ENCODE measurements around the gene MYO3A. TPM values are rescaled to one million over a fixed set of nuclear protein-coding genes. Genes with fewer than 3 reads are reported as not detected.
"Not testable (repeated sequence)": the region's sequence is repeated elsewhere in the genome, so short reads cannot be mapped to it uniquely, and the experiment has no call there.

The MYO3A gene
- total and polyA plus RNA-seq, 3 experiments from 2014 or later, result not detected

DNA sequence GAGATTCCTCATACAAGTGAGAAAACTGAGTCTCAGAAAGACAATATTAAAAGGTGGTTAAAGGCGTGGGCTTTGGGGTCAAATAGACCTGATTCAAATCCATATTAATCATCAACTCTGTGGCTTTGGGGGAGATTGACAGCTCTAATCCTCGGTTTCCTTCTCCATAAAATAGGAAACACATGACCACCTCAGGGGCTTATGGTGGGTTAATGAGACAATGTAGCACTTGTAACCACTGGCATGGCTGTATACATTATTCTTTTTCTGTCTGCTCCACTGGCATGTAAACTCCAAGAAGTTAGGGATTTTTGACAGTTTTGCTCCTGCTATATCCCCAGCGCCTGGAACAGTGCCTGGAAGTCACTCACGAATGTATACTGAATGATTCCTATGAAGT, 161.8 kb downstream of the MYO3A start:
- H3K4me3 Mint-ChIP-seq, result no peak overlapping the region
- no peak for DNase-seq
- H3K9me3 ChIP-seq (ENCODE audit: low read length), result no peaks in the 10 kb centered on the region
- no peaks in the 10 kb centered on the region for H3K27me3 ChIP-seq (ENCODE audit: insufficient read depth, low read length, poor library complexity, severe bottlenecking)
- H3K9me3 Mint-ChIP-seq, result peaks cover 0 to 5% (median 2%) of the 10 kb centered on the region in 5 donors
- no peaks in the 10 kb centered on the region for H3K4me1 Mint-ChIP-seq
- no peaks in the 10 kb centered on the region for H3K27me3 Mint-ChIP-seq
- no peaks in the 10 kb centered on the region for H3K4me1 ChIP-seq (ENCODE audit: insufficient read depth, low read length)
- POLR2A ChIA-PET, result no interaction called here
- H3K27ac ChIP-seq (ENCODE audit: low read depth, low read length), result no peak overlapping the region
- CTCF ChIA-PET, result no interaction called here
- H3K36me3 ChIP-seq (ENCODE audit: insufficient read depth, low read length), result no peaks in the 10 kb centered on the region
- no peaks in the 10 kb centered on the region for H3K36me3 Mint-ChIP-seq
- no peak overlapping the region for H3K27ac Mint-ChIP-seq
- no peak overlapping the region for H3K4me3 ChIP-seq (ENCODE audit: low read length)

DNA sequence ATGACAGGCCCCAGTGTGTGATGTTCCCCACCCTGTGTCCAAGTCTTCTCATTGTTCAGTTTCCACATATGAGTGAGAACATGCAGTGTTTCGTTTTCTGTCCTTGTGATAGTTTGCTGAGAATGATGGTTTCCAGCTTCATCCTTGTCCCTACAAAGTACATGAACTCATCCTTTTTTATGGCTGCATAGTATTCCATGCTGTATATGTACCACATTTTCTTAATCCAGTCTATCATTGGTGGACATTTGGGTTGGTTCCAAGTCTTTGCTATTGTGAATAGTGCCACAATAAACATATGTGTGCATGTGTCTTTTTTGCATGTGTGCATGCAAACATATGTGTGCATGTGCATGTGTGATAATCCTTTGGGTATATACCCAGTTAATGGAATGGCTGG, 163.5 kb downstream of the MYO3A start:
- H3K27me3 ChIP-seq (ENCODE audit: insufficient read depth, low read length, poor library complexity, severe bottlenecking); H3K36me3 Mint-ChIP-seq; H3K4me1 ChIP-seq (ENCODE audit: insufficient read depth, low read length); DNase-seq; H3K4me3 ChIP-seq (ENCODE audit: low read length); H3K27me3 Mint-ChIP-seq; H3K4me1 Mint-ChIP-seq; H3K4me3 Mint-ChIP-seq; POLR2A ChIA-PET; H3K27ac Mint-ChIP-seq; CTCF ChIA-PET; H3K36me3 ChIP-seq (ENCODE audit: insufficient read depth, low read length); H3K9me3 ChIP-seq (ENCODE audit: low read length); H3K27ac ChIP-seq (ENCODE audit: low read depth, low read length): not testable (repeated sequence)
- H3K9me3 Mint-ChIP-seq, result peaks cover 0 to 11% (median 4%) of the 10 kb centered on the region in 5 donors

DNA sequence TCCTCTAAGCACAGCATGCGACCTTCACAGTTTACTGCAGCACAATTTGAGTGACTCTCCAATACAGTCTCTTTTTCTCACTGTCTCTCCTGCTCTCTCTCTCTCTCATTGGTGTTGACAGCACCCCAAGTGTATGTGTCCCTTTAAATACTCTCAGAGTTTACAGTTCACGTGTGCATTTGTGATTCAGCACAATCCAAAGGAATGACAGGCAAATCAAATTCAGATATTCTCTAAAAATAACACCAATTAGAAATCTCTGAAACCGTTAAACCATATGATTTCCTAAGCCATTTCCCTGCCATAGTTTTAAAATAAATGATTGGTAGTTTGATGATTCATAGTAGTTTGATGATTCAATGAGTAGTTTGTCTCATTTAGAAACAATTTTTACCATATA, 178.5 kb downstream of the MYO3A start:
- Mint-ChIP-seq H3K27ac (no peak overlapping the region), H3K9me3 (no peaks in the 10 kb centered on the region), H3K4me1 (no peaks in the 10 kb centered on the region), H3K4me3 (no peak overlapping the region), H3K36me3 (no peaks in the 10 kb centered on the region), H3K27me3 (peaks cover 3 to 17% of the 10 kb centered on the region in 2 donors)
- Histone ChIP-seq H3K4me3 (ENCODE audit: low read length) (no peak overlapping the region), H3K36me3 (ENCODE audit: insufficient read depth, low read length) (no peaks in the 10 kb centered on the region), H3K9me3 (ENCODE audit: low read length) (no peaks in the 10 kb centered on the region), H3K27ac (ENCODE audit: low read depth, low read length) (no peak overlapping the region), H3K4me1 (ENCODE audit: insufficient read depth, low read length) (no peaks in the 10 kb centered on the region), H3K27me3 (ENCODE audit: insufficient read depth, low read length, poor library complexity, severe bottlenecking) (no peaks in the 10 kb centered on the region)
- no peak for DNase-seq
- POLR2A ChIA-PET, result no interaction called here
- CTCF ChIA-PET, result no interaction called here

DNA sequence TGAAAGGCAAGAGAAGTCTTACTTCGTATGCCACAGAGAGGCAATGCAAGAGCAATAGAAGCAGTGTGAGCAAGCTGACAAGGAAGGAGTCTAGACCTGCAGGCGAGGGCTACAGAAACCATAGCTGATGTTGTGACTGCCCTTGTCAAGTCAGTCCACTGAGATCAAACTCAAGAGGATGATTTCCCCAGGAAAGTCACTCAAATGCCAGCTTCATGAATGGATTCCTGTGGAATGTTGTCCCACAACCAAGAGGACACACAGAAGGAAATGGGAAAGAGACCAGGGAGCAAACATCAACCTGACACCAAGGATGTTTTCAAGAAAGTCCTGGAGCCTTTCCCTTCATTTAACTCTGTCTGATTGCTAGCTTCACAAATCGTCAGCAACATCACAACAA, 204.6 kb downstream of the MYO3A start:
- H3K27me3 Mint-ChIP-seq, result peaks cover 5 to 8% of the 10 kb centered on the region in 2 donors
- no peak for DNase-seq
- H3K4me3 ChIP-seq (ENCODE audit: low read length), result no peak overlapping the region
- peaks cover 0 to 1% (median 0%) of the 10 kb centered on the region in 3 donors for H3K36me3 Mint-ChIP-seq
- POLR2A ChIA-PET, result no interaction called here
- H3K27ac Mint-ChIP-seq, result no peak overlapping the region
- no peaks in the 10 kb centered on the region for H3K36me3 ChIP-seq (ENCODE audit: insufficient read depth, low read length)
- H3K9me3 Mint-ChIP-seq, result peaks cover 2 to 14% (median 5%) of the 10 kb centered on the region in 5 donors
- no peak overlapping the region for H3K27ac ChIP-seq (ENCODE audit: low read depth, low read length)
- no peak overlapping the region for H3K4me3 Mint-ChIP-seq
- no peaks in the 10 kb centered on the region for H3K9me3 ChIP-seq (ENCODE audit: low read length)
- CTCF ChIA-PET, result no interaction called here
- no peaks in the 10 kb centered on the region for H3K4me1 ChIP-seq (ENCODE audit: insufficient read depth, low read length)
- H3K4me1 Mint-ChIP-seq, result no peaks in the 10 kb centered on the region
- no peaks in the 10 kb centered on the region for H3K27me3 ChIP-seq (ENCODE audit: insufficient read depth, low read length, poor library complexity, severe bottlenecking)

DNA sequence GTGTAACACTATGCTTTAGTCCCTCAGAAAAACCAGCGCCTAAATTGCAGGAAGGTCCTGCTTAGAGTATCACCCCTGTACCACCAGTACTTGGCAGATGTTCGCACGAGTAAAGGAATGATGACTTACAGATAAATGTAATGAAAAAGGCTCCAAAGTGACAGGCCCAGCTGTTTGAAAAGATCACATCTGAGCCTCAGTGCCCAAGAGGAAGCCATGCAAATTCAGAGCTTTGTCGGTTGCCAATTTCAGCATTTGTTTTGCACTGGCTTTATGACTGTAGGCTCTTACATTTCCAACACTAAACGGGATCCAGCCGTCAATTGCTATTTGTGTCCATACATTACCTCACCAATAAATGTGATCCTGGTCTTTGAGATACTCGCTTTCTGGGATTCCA, 222.0 kb downstream of the MYO3A start:
- Mint-ChIP-seq H3K36me3 (peaks cover 0 to 2% (median 0%) of the 10 kb centered on the region in 3 donors), H3K4me1 (no peaks in the 10 kb centered on the region), H3K27ac (no peak overlapping the region), H3K9me3 (no peaks in the 10 kb centered on the region), H3K4me3 (no peak overlapping the region), H3K27me3 (peaks cover 3 to 8% of the 10 kb centered on the region in 2 donors)
- POLR2A ChIA-PET, result no interaction called here
- DNase-seq, result no peak
- CTCF ChIA-PET, result no interaction called here
- no peaks in the 10 kb centered on the region for H3K4me1 ChIP-seq (ENCODE audit: insufficient read depth, low read length)
- H3K36me3 ChIP-seq (ENCODE audit: insufficient read depth, low read length), result no peaks in the 10 kb centered on the region
- H3K27ac ChIP-seq (ENCODE audit: low read depth, low read length), result no peak overlapping the region
- H3K4me3 ChIP-seq (ENCODE audit: low read length), result no peak overlapping the region
- H3K27me3 ChIP-seq (ENCODE audit: insufficient read depth, low read length, poor library complexity, severe bottlenecking), result no peaks in the 10 kb centered on the region
- H3K9me3 ChIP-seq (ENCODE audit: low read length), result no peaks in the 10 kb centered on the region

DNA sequence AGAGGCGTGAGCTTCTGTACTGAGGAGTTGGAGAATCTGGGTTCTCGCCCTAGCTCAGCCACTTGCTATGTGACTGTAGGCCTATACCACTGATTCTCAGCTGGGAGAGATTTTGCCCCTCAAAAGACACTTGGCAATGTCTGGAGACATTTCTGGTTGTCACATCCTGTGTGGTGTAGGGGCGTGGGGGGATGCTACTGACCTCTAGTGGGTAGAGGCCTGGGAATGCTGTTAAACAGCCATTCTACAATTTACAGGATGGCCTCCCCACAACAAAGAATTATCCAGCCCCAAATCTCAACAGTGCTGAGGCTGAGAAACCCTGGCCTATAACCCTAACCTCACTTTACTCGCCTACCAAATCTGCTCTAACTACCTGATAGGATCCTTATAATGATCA, 223.7 kb downstream of the MYO3A start:
- ChIA-PET CTCF (no interaction called here), POLR2A (no interaction called here)
- H3K27me3 ChIP-seq (ENCODE audit: insufficient read depth, low read length, poor library complexity, severe bottlenecking), result no peaks in the 10 kb centered on the region
- Mint-ChIP-seq H3K36me3 (no peaks in the 10 kb centered on the region), H3K27me3 (peaks cover 3 to 6% of the 10 kb centered on the region in 2 donors), H3K27ac (no peak overlapping the region), H3K9me3 (no peaks in the 10 kb centered on the region), H3K4me1 (no peaks in the 10 kb centered on the region), H3K4me3 (no peak overlapping the region)
- no peaks in the 10 kb centered on the region for H3K36me3 ChIP-seq (ENCODE audit: insufficient read depth, low read length)
- H3K9me3 ChIP-seq (ENCODE audit: low read length), result no peaks in the 10 kb centered on the region
- H3K4me1 ChIP-seq (ENCODE audit: insufficient read depth, low read length), result no peaks in the 10 kb centered on the region
- H3K4me3 ChIP-seq (ENCODE audit: low read length), result no peak overlapping the region
- no peak overlapping the region for H3K27ac ChIP-seq (ENCODE audit: low read depth, low read length)
- DNase-seq, result no peak

DNA sequence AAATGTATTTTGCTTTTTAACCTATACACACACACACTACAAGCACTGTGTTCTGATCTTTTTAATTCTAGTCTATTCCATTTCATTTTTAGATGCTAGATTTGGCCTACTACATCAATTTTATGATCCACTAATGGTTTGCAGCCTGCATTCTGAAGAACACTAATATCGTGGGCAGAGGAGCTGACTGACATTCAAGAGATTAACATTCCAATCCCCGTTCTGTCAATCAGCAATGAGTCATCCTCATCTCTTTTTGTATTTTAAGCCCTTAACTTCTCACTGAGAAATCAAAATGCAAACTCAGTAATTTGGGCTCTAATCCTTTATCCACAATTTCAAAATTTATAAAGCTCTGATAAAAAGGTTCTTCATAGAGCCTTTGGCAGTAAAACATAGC, 235.4 kb downstream of the MYO3A start:
- Mint-ChIP-seq H3K4me3 (no peak overlapping the region), H3K9me3 (no peaks in the 10 kb centered on the region), H3K27ac (no peak overlapping the region), H3K36me3 (no peaks in the 10 kb centered on the region), H3K27me3 (peaks cover 5 to 18% of the 10 kb centered on the region in 2 donors), H3K4me1 (no peaks in the 10 kb centered on the region)
- ChIA-PET CTCF (no interaction called here), POLR2A (no interaction called here)
- Histone ChIP-seq H3K27me3 (ENCODE audit: insufficient read depth, low read length, poor library complexity, severe bottlenecking) (no peaks in the 10 kb centered on the region), H3K4me1 (ENCODE audit: insufficient read depth, low read length) (no peaks in the 10 kb centered on the region), H3K9me3 (ENCODE audit: low read length) (no peaks in the 10 kb centered on the region), H3K4me3 (ENCODE audit: low read length) (no peak overlapping the region), H3K36me3 (ENCODE audit: insufficient read depth, low read length) (no peaks in the 10 kb centered on the region), H3K27ac (ENCODE audit: low read depth, low read length) (no peak overlapping the region)
- no peak for DNase-seq

DNA sequence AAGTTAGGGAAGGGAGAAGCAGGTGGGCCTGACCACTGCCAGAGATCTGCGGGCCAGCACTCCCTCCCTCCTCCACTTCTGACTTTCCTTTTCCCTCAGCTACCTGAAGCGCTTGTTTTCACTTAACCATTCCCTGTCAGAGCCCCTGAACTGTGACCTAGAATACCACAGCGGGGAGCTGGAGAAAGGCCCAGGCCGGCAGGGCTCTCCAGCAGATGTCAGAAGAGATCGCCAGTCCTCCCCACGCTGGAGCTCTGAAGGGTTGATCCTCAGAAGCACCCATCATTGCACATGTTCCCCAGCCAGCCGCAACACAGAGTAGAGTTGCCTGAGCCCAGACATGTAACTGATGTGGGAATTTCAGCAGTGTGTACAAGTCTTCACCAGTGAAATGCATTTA, 238.1 kb downstream of the MYO3A start:
- no peaks in the 10 kb centered on the region for H3K4me1 Mint-ChIP-seq
- no peaks in the 10 kb centered on the region for H3K9me3 Mint-ChIP-seq
- no peaks in the 10 kb centered on the region for H3K4me1 ChIP-seq (ENCODE audit: insufficient read depth, low read length)
- H3K4me3 ChIP-seq (ENCODE audit: low read length), result no peak overlapping the region
- H3K9me3 ChIP-seq (ENCODE audit: low read length), result no peaks in the 10 kb centered on the region
- H3K36me3 Mint-ChIP-seq, result no peaks in the 10 kb centered on the region
- H3K27ac Mint-ChIP-seq, result no peak overlapping the region
- CTCF ChIA-PET, result no interaction called here
- POLR2A ChIA-PET, result no interaction called here
- no peaks in the 10 kb centered on the region for H3K27me3 ChIP-seq (ENCODE audit: insufficient read depth, low read length, poor library complexity, severe bottlenecking)
- H3K27me3 Mint-ChIP-seq, result peaks cover 5 to 23% of the 10 kb centered on the region in 2 donors
- H3K4me3 Mint-ChIP-seq, result no peak overlapping the region
- no peaks in the 10 kb centered on the region for H3K36me3 ChIP-seq (ENCODE audit: insufficient read depth, low read length)
- no peak overlapping the region for H3K27ac ChIP-seq (ENCODE audit: low read depth, low read length)
- DNase-seq, result no peak

DNA sequence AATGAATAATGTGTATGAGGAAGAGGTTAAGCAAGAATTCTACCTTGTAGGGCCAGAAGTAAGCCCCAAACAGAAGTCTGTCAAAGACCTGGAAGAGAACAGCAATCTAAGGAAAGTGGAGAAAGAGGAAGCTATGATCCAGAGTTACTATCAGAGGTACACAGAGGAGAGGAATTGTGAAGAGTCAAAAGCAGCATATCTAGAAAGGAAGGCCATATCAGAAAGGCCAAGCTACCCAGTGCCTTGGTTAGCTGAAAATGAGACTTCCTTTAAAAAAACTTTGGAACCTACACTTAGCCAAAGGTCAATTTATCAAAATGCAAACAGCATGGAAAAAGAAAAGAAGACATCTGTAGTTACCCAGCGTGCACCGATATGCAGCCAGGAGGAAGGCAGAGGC, 239.8 kb downstream of the MYO3A start:
- ChIA-PET POLR2A (no interaction called here), CTCF (no interaction called here)
- Histone ChIP-seq H3K4me3 (ENCODE audit: low read length) (no peak overlapping the region), H3K4me1 (ENCODE audit: insufficient read depth, low read length) (no peaks in the 10 kb centered on the region), H3K27me3 (ENCODE audit: insufficient read depth, low read length, poor library complexity, severe bottlenecking) (no peaks in the 10 kb centered on the region), H3K36me3 (ENCODE audit: insufficient read depth, low read length) (no peaks in the 10 kb centered on the region), H3K9me3 (ENCODE audit: low read length) (no peaks in the 10 kb centered on the region), H3K27ac (ENCODE audit: low read depth, low read length) (no peak overlapping the region)
- Mint-ChIP-seq H3K9me3 (peaks cover 0 to 2% (median 0%) of the 10 kb centered on the region in 5 donors), H3K36me3 (no peaks in the 10 kb centered on the region), H3K4me3 (no peak overlapping the region), H3K27me3 (peaks cover 5 to 23% of the 10 kb centered on the region in 2 donors), H3K4me1 (no peaks in the 10 kb centered on the region), H3K27ac (no peak overlapping the region)
- DNase-seq, result no peak

All from CD8-positive, alpha-beta memory T cell (primary cell).